ENCODE measurements around the gene ZNF366.

The ZNF366 gene

GRCh38 chr5:72455476-72455875 lies 51.7 kb downstream of the ZNF366 start:
- no peak overlapping the region for H2AFZ ChIP-seq (ENCODE audit: low read length)

GRCh38 chr5:72454996-72455395 lies 52.2 kb downstream of the ZNF366 start:
- Histone ChIP-seq H3K27me3 (ENCODE audit: insufficient read depth, low read length, poor library complexity, severe bottlenecking) (no peaks in the 10 kb centered on the region), H3K4me3 (ENCODE audit: low read length, poor library complexity, severe bottlenecking) (no peak overlapping the region), H4K20me1 (ENCODE audit: insufficient read depth, low read length, poor library complexity, severe bottlenecking) (no peaks in the 10 kb centered on the region), H3K36me3 (ENCODE audit: insufficient read depth, low read length) (no peaks in the 10 kb centered on the region), H3K9me3 (ENCODE audit: insufficient read depth, low read depth, low read length) (no peaks in the 10 kb centered on the region), H3K9ac (ENCODE audit: low read depth, low read length, poor library complexity, severe bottlenecking) (no peak overlapping the region), H3K79me2 (ENCODE audit: insufficient read depth, low read length) (no peaks in the 10 kb centered on the region), H2AFZ (ENCODE audit: low read length) (no peak overlapping the region), H3K9me2 (replicated peaks; ENCODE audit: low read depth, low read length) (no peaks in the 10 kb centered on the region), H3K4me2 (ENCODE audit: low read depth, low read length, poor library complexity, severe bottlenecking) (no peak overlapping the region), H3K4me1 (ENCODE audit: insufficient read depth, low read length, poor library complexity, severe bottlenecking) (peaks cover 13% of the 10 kb centered on the region), H3F3A (ENCODE audit: low read depth) (no peaks in the 10 kb centered on the region)
- TF ChIP-seq EZH2phosphoT487 (IDR thresholded peaks at IDR 0.05; ENCODE audit: borderline replicate concordance) (no peak), CTCF (conservative IDR thresholded peaks at IDR 0.05; ENCODE audit: low read length) (no peak)

More at GRCh38 chr5:72455476-72455875, 51.7 kb downstream of the ZNF366 start:
- Histone ChIP-seq H3K4me2 (ENCODE audit: low read depth, low read length, poor library complexity, severe bottlenecking) (no peak overlapping the region), H3K79me2 (ENCODE audit: insufficient read depth, low read length) (no peaks in the 10 kb centered on the region), H3K4me1 (ENCODE audit: insufficient read depth, low read length, poor library complexity, severe bottlenecking) (peaks cover 13% of the 10 kb centered on the region), H3K9me3 (ENCODE audit: insufficient read depth, low read depth, low read length) (no peaks in the 10 kb centered on the region), H3K9ac (ENCODE audit: low read depth, low read length, poor library complexity, severe bottlenecking) (no peak overlapping the region), H3K4me3 (ENCODE audit: low read length, poor library complexity, severe bottlenecking) (no peak overlapping the region), H3K36me3 (ENCODE audit: insufficient read depth, low read length) (no peaks in the 10 kb centered on the region), H3F3A (ENCODE audit: low read depth) (no peaks in the 10 kb centered on the region), H4K20me1 (ENCODE audit: insufficient read depth, low read length, poor library complexity, severe bottlenecking) (no peaks in the 10 kb centered on the region), H3K9me2 (replicated peaks; ENCODE audit: low read depth, low read length) (no peaks in the 10 kb centered on the region), H3K27me3 (ENCODE audit: insufficient read depth, low read length, poor library complexity, severe bottlenecking) (no peaks in the 10 kb centered on the region)
- TF ChIP-seq EZH2phosphoT487 (IDR thresholded peaks at IDR 0.05; ENCODE audit: borderline replicate concordance): no peak
- no peak for TF ChIP-seq CTCF (conservative IDR thresholded peaks at IDR 0.05; ENCODE audit: low read length)

GRCh38 chr5:72453246-72453775 lies 53.9 kb downstream of the ZNF366 start:
- Histone ChIP-seq H3K36me3 (ENCODE audit: insufficient read depth, low read length) (no peaks in the 10 kb centered on the region), H3K79me2 (ENCODE audit: insufficient read depth, low read length) (no peaks in the 10 kb centered on the region), H3K27me3 (ENCODE audit: insufficient read depth, low read length, poor library complexity, severe bottlenecking) (no peaks in the 10 kb centered on the region), H3K9me3 (ENCODE audit: insufficient read depth, low read depth, low read length) (no peaks in the 10 kb centered on the region), H2AFZ (ENCODE audit: low read length) (no peak overlapping the region), H3K9ac (ENCODE audit: low read depth, low read length, poor library complexity, severe bottlenecking) (no peak overlapping the region), H3K4me3 (ENCODE audit: low read length, poor library complexity, severe bottlenecking) (no peak overlapping the region), H3F3A (ENCODE audit: low read depth) (no peaks in the 10 kb centered on the region), H4K20me1 (ENCODE audit: insufficient read depth, low read length, poor library complexity, severe bottlenecking) (no peaks in the 10 kb centered on the region), H3K4me2 (ENCODE audit: low read depth, low read length, poor library complexity, severe bottlenecking) (no peak overlapping the region), H3K9me2 (replicated peaks; ENCODE audit: low read depth, low read length) (no peaks in the 10 kb centered on the region), H3K4me1 (ENCODE audit: insufficient read depth, low read length, poor library complexity, severe bottlenecking) (peaks cover 13% of the 10 kb centered on the region)
- TF ChIP-seq CTCF (conservative IDR thresholded peaks at IDR 0.05; ENCODE audit: low read length) (no peak), EZH2phosphoT487 (IDR thresholded peaks at IDR 0.05; ENCODE audit: borderline replicate concordance) (no peak)
